Transverse colon (tissue), 4 donors: ENCODE results near the gene HOPX.

Experiments
- CTCF ChIP-seq, 5 experiments: fragments of 200-600 bp in 3 of 5; fragments of 450-650 bp in 2 of 5; sonication (generic) in 3 of 5; IDR thresholded peaks; 1 replicate in 2 of 5; 2 replicates in 3 of 5; pipeline ENCODE4 v1.5.1; 2016 to 2017; ENCODE audit warnings: antibody characterized with exemption in 5 of 5, inconsistent platforms in 3 of 5, mild to moderate bottlenecking in 2 of 5, moderate library complexity in 1 of 5
- POLR2AphosphoS5 ChIP-seq, 3 donors: sonication (generic); formaldehyde crosslinking; IDR thresholded peaks; one replicate each; pipeline ENCODE4 v1.6.1; 2016; ENCODE audit warnings: antibody characterized with exemption in 3 of 3

DNA sequence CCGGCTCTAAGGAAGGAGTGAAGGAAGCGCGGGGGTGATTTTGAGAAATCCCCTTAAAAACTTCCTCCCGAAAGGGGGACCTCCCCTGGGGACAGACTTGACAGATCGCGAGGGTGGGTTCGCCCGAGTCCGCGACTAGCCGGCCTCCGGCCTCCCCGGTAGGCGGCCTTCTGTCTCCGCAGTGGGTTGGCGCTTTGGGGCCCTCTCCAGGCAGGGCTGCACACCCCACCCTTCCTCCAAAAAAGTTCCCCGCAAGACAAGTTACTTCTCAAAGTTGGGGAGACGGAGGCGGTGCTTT, 24.8 kb downstream of the HOPX start:
- peak in 4 of 5 experiments; percentile 10 to 18 (median 14) for TF ChIP-seq CTCF (IDR thresholded peaks at IDR 0.05)
- TF ChIP-seq POLR2AphosphoS5 (IDR thresholded peaks at IDR 0.05), result peak in 1 of 3 donors; percentile 13
